COLO668 (cell line): Measurements from ENCODE around the gene NLE1.
"Not testable (repeated sequence)": the region's sequence is repeated elsewhere in the genome, so short reads cannot be mapped to it uniquely, and the experiment has no call there.

Source experiments
- DNase-seq: peaks from one replicate; lab custom pipeline; 2025; ENCODE audit not compliant: unreplicated experiment; lab: John Stamatoyannopoulos, UW

Gene NLE1

GRCh38 chr17:35141681-35142466 is at the start of gene NLE1:
TSS of gene NLE1 (minus strand) at chr17:35142303. CDS start at chr17:35142275, 28 bp downstream.
- peak; percentile 78 for DNase-seq

GRCh38 chr17:35191001-35191695 is 49.0 kb upstream of the NLE1 start:
- DNase-seq = no peak

GRCh38 chr17:35189291-35189690 is 47.2 kb upstream of the NLE1 start:
- no peak for DNase-seq

GRCh38 chr17:35188111-35188510 is 46.0 kb upstream of the NLE1 start:
- no peak for DNase-seq

GRCh38 chr17:35187481-35187880 is 45.4 kb upstream of the NLE1 start:
- DNase-seq = no peak

- DNase-seq = no peak
Measured at GRCh38 chr17:35185849-35186248, 43.7 kb upstream of the NLE1 start.

- DNase-seq = no peak
Measured at GRCh38 chr17:35184274-35184673, 42.2 kb upstream of the NLE1 start.

GRCh38 chr17:35183332-35183731 is 41.2 kb upstream of the NLE1 start:
- no peak for DNase-seq

- DNase-seq = not testable (repeated sequence)
Measured at GRCh38 chr17:35179379-35179778, 37.3 kb upstream of the NLE1 start.

GRCh38 chr17:35176897-35177296 is 34.8 kb upstream of the NLE1 start:
- no peak for DNase-seq

GRCh38 chr17:35175638-35176415 is 33.7 kb upstream of the NLE1 start:
- DNase-seq = no peak

- no peak for DNase-seq
Measured at GRCh38 chr17:35174835-35175334, 32.8 kb upstream of the NLE1 start.

GRCh38 chr17:35172321-35172720 is 30.2 kb upstream of the NLE1 start:
- not testable (repeated sequence) for DNase-seq

GRCh38 chr17:35171834-35172233 is 29.7 kb upstream of the NLE1 start:
- DNase-seq = no peak

- no peak for DNase-seq
Measured at GRCh38 chr17:35170968-35171771, 29.1 kb upstream of the NLE1 start.

GRCh38 chr17:35169835-35170363 is 27.8 kb upstream of the NLE1 start:
- DNase-seq = no peak

- DNase-seq = no peak
Measured at GRCh38 chr17:35167666-35168065, 25.6 kb upstream of the NLE1 start.

GRCh38 chr17:35167046-35167445 is 24.9 kb upstream of the NLE1 start:
- DNase-seq = no peak

- no peak for DNase-seq
Measured at GRCh38 chr17:35166526-35166925, 24.4 kb upstream of the NLE1 start.

- DNase-seq = no peak
Measured at GRCh38 chr17:35164716-35165115, 22.6 kb upstream of the NLE1 start.
